Posterior vena cava (tissue), 2 donors: Measurements from ENCODE around the gene MTMR3. TPM values are rescaled to one million over a fixed set of nuclear protein-coding genes. Genes with fewer than 3 reads are reported as not detected.

Experiments used
- DNase-seq: peaks from one replicate; pipeline ENCODE4 v3.0.0-alpha.2; 2020; ENCODE audit warnings: low spot score
- intact Hi-C, 2 donors: fragments of 100-400 bp; cut with DNase I; formaldehyde crosslinking; loops; one replicate each; pipeline versions ENCODE4 v1.14.1 to v1.14.2; 2022 to 2023
- total RNA-seq, 2 donors: library from RNA; stranded (reverse); fragmentation: NEBNext Ultra II Directional; extraction: Animal tissue kit (Norgen Biotek cat#: 25700); gene quantifications; one replicate each; pipeline ENCODE4 v1.2.1, GENCODE V29; 2021
- donor health status: DM: yes; HTN: yes; CAD: no.
- donor health status: DM: yes; HTN: yes; CAD: no.

The MTMR3 gene
- total RNA-seq, 2 donors from 2014 or later, result 35.8 to 37.6 TPM

- intact Hi-C loops, result loop anchor here in 1 of 2 donors (10.0 kb wide), 1 partner anchor 56 kb away; no protein-coding TSS in a partner anchor
- DNase-seq, result no peak
Observed at GRCh38 chr22:29988719-29989118, 105.7 kb downstream of the MTMR3 start.

DNA sequence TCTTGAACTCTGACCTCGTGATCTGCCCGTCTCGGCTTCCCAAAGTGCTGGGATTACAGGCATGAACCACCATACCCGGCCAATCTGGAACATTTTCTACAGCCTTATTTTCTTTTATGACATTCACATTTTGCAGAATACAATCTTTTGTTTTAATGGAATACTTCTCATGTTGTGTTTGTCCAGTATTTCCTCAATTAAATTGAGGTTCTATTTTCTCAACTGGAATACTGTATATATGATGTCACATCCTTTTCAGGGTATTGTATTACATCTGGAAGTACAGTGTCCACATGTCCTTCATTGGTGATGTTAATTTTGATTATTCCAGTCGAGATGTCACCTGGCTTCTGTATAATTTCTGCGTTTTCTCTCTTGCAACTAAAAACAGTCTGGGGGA is 106.5 kb downstream of the MTMR3 start:
- no peak for DNase-seq
- intact Hi-C loops, result loop anchor here in 1 of 2 donors (10.0 kb wide), 1 partner anchor 55 kb away; no protein-coding TSS in a partner anchor

GRCh38 chr22:29992341-29993275 is 109.6 kb downstream of the MTMR3 start:
- intact Hi-C loops, result loop anchor here in 1 of 2 donors (5.0 kb wide), 1 partner anchor 995 kb away; no protein-coding TSS in a partner anchor
- DNase-seq, result no peak

DNA sequence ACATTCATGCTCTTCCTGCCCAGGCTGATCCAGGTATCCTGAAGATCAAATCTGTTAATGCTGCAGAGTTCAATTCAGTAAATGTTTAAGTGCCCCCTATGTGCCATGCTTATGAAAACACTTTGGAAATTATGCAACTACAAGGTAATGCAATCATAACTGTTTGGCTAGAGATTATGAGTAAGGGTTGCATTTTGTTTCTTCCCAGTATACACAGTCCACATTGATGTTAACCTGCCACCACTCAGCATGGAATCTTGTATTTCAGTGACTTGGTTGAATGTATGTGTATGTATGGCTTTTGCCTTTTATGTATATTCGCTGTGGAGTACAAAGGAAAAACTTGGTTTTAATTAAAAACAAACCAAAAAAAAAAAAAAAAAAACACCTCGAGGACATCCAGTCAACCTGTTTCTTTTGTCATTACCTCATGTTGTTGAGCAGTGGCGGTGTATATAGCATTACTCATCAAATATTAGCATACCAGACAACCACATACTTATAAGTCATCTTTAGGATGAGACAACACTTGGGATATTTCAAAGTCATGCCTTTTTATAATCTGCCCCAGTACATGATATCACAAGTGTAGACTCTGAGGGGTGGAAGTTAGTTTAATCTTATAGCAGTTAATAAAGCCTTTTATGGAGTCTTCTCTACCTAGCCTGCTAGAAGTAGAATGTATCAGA is 111.2 kb downstream of the MTMR3 start:
- no peak for DNase-seq
- intact Hi-C loops, result loop anchor here in 1 of 2 donors (5.0 kb wide), 1 partner anchor 997 kb away; no protein-coding TSS in a partner anchor

- intact Hi-C loops, result loop anchor here in 1 of 2 donors (5.0 kb wide), 1 partner anchor 998 kb away; no protein-coding TSS in a partner anchor
- no peak for DNase-seq
Observed at GRCh38 chr22:29994943-29995342, 112.0 kb downstream of the MTMR3 start.

DNA sequence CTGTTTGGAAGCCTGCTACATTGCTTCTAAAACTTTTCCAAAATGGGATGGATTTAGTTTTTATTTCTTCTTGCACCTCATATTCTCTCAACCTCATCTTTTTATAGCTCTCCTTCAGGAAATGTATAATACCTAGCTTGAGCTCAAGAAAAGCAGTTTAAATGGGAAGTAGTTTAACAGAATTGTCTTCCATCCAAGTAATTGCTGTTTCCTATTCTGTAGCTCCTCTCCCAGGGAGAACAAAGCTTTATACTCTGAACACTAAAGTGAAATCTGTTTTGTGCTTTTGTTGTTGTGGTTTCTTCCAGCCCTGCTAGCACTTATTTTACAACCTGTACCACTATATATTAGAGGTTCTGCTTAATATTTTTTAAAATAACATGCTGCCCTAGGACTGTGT is 114.1 kb downstream of the MTMR3 start:
- intact Hi-C loops, result no loop called here

GRCh38 chr22:29997516-29997915 is 114.5 kb downstream of the MTMR3 start:
- intact Hi-C loops, result no loop called here
- DNase-seq, result no peak

More for the DNA sequence above, 114.1 kb downstream of the MTMR3 start:
- no peak for DNase-seq

- intact Hi-C loops, result no loop called here
- no peak for DNase-seq
Observed at GRCh38 chr22:29998627-29999384, 115.8 kb downstream of the MTMR3 start.

- no peak for DNase-seq
- intact Hi-C loops, result loop anchor here in 1 of 2 donors (10.0 kb wide), 2 partner anchors 166 to 276 kb away; partner anchors contain the start of genes ASCC2 and CABP7
Observed at GRCh38 chr22:30000566-30000965, 117.6 kb downstream of the MTMR3 start.

DNA sequence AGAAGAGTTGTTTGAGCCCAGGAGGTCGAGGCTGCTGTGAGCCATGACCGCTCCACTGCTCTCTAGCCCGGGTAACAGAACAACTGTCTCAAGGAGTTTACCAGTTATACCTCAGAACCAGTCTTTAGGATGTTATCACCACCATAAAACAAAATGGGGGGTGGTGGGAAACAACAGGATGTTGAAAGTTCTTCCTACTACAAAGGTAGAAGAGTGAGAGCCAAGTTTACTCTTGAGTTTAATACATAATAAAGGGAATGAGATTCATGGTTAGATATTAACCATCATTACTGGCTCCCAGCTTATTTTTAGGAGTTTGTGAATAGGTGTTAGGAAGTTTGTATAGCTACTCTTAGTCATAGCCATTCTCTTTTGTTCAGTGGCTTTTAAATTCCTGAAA is 118.5 kb downstream of the MTMR3 start:
- no peak for DNase-seq
- intact Hi-C loops, result loop anchor here in 1 of 2 donors (10.0 kb wide), 2 partner anchors 167 to 277 kb away; partner anchors contain the start of genes ASCC2 and CABP7

DNA sequence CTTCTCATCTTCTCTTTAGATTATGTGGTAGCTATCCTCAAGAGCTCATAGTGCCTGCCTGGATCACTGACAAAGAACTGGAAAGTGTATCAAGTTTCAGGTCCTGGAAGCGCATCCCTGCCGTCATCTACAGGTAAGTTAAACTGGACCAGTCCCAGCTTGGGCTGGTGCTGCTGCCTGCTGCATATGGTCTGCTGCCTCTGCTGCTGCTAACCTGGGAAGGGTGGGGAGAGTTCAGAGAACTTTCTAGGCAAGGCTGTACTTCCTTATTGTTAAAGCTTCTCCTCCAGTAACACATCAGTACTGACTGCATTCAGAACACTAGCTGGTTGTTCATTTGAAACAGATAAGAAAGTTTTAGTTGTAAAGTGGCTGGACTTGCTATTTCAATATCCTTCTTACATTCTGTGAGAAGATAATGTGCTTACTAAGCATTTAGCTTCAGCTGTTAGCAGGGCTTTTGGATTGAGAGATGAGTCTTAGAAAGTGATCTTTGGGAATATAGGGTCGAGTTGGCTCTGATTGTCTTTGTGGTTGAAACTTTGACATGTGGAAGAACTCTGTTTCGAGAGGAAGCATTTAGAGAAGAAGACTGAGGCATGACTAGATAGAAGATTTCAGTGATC is 120.0 kb downstream of the MTMR3 start:
- intact Hi-C loops, result loop anchor here in 1 of 2 donors (10.0 kb wide), 2 partner anchors 168 to 278 kb away; partner anchors contain the start of genes ASCC2 and CABP7
- DNase-seq, result no peak

DNA sequence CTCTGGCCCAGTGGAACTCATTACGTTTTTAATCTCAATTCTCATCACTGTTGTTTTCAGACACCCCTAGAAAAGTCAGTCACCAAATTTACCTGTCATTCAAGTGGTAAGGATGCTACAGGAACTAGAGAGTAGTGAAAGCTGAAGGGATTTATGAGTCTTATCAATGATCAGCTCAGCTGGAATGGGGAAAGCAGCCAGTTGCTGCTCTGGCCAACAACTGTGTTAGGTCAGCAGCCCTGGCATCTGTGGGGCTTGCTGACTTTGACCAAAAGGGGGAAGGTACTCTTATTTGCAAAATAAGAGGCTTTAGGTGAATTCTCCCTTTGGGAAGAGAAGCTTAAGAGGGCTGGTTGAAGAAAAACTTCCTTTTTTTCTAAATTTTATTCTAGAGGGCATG is 121.1 kb downstream of the MTMR3 start:
- intact Hi-C loops, result loop anchor here in 1 of 2 donors (10.0 kb wide), 2 partner anchors 169 to 279 kb away; partner anchors contain the start of genes ASCC2 and CABP7
- DNase-seq, result no peak

DNA sequence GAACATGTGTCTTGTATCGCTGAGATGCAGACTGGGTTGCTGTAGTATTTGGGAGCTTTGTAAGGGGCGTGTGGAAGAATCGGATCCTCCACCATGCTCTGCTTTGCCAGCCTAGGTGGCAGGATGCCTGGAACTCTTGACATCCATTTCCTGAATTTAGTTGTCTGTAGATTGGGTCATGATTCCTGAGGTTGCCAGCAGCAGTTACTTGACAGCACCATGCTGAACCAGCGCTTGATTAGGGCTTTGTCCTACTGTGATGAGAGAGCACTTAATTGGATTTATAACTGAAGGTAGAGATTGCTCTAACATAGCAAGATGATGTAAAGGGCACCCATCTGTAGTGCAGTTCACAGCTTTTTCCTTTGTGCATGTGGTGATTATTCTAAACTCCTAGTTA is 121.7 kb downstream of the MTMR3 start:
- intact Hi-C loops, result loop anchor here (5.0 to 10.0 kb wide), 3 partner anchors 170 to 1348 kb away; partner anchors contain the start of genes ASCC2 (in 1 of the 2) and CABP7 (in 1 of the 2)
- DNase-seq, result no peak

- intact Hi-C loops, result loop anchor here (5.0 to 10.0 kb wide), 3 partner anchors 171 to 1347 kb away; partner anchors contain the start of genes ASCC2 (in 1 of the 2) and CABP7 (in 1 of the 2)
- peak; percentile 90 for DNase-seq
Observed at GRCh38 chr22:30005213-30005857, 122.4 kb downstream of the MTMR3 start.

DNA sequence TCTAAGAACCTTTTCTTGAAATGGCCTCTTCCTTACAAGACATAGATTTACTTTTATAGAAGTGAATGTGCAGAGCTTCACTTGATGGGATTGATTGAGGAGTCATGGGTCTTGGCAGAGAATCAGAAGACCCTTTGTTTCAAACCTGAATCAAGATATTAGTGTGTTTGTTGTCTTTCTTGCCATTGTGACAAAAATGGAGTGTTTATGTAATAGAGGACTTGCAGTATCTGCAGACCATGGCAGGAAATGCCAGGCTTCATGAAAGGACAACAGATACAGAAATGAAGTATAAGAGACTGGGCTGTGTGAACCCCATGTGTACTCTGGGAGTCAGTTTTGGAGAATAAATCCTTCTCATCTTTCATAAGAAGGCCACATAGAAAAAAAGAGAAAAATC is 124.4 kb downstream of the MTMR3 start:
- intact Hi-C loops, result loop anchor here (5.0 to 10.0 kb wide), 3 partner anchors 173 to 1345 kb away; partner anchors contain the start of genes ASCC2 (in 1 of the 2) and CABP7 (in 1 of the 2)
- no peak for DNase-seq

DNA sequence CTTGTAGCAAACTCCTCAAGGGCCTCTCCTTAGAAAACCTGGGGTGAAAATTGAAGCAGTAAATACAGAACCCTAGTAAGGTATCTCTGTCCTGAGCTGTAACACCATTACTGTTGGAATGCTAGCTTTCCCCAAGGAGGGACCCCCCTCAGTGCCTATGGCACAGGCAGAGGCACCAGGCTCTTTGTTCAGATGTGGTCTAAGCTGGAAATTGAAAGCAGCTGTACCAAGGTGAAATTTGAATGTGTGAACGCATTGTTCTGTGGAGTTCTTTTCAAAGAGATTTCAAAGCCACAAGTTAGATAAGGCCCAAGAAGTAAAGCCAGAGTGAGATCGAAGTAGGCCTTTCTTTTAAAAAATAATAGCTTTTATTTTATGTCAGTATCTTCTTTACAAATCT is 125.4 kb downstream of the MTMR3 start:
- intact Hi-C loops, result loop anchor here (5.0 to 10.0 kb wide), 3 partner anchors 174 to 1344 kb away; partner anchors contain the start of genes ASCC2 (in 1 of the 2) and CABP7 (in 1 of the 2)
- DNase-seq, result no peak

DNA sequence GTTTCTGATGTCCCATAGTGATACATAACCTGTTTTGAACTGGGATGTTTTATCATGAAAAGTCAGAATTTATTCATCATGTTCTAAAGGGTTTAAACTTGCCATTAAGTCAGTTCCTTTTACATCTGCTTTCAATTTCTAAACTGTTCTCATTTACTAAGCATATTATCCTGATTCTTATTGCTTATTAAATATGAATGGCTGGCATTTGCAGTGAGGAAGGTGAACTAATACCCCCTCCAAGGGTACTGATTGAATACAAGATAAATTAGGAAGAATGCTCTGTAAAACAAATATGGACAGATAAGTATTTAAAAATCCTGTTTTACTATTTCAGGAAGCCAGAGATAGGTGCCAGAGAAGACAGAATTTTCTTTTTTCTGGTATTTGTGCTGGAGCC is 126.5 kb downstream of the MTMR3 start:
- intact Hi-C loops, result loop anchor here (5.0 to 10.0 kb wide), 3 partner anchors 175 to 1343 kb away; partner anchors contain the start of genes ASCC2 (in 1 of the 2) and CABP7 (in 1 of the 2)
- no peak for DNase-seq
